Breast epithelium (tissue), 4 donors: ENCODE data around the gene SPAG6. TPM values are rescaled to one million over a fixed set of nuclear protein-coding genes. Genes with fewer than 3 reads are reported as not detected.

Experiments
- DNase-seq, 2 donors: peaks; one replicate each; pipeline ENCODE4 v3.0.0-alpha.2; 2019; ENCODE audit warnings: low spot score in 2 of 2
- H3K27ac ChIP-seq, 2 donors: fragments of 200-600 bp; sonication (generic) in 1 of 2; one replicate each; pipeline ENCODE4 v1.5.1; 2016 to 2019; ENCODE audit warnings: mild to moderate bottlenecking in 1 of 2
- H3K27me3 ChIP-seq, 2 donors: fragments of 200-600 bp; sonication (generic) in 1 of 2; one replicate each; pipeline versions ENCODE4 v1.5.1 to v1.6.0; 2017 to 2019; ENCODE audit warnings: control low read depth in 1 of 2, mild to moderate bottlenecking in 1 of 2
- H3K36me3 ChIP-seq: fragments of 200-600 bp; one replicate; pipeline ENCODE4 v1.5.1; 2019
- H3K4me1 ChIP-seq, 2 donors: fragments of 200-600 bp; sonication (generic); one replicate each; pipeline ENCODE4 v1.5.1; 2016 to 2019; ENCODE audit warnings: control low read depth in 1 of 2
- H3K4me3 ChIP-seq, 3 donors: fragments of 200-600 bp; sonication (generic); 1 replicate in 2 of 3; 2 replicates in 1 of 3; pipeline ENCODE4 v1.5.1; 2016 to 2019; ENCODE audit warnings: mild to moderate bottlenecking in 3 of 3, moderate library complexity in 2 of 3
- H3K9me3 ChIP-seq, 2 donors: fragments of 200-600 bp; sonication (generic) in 1 of 2; one replicate each; pipeline ENCODE4 v1.5.1; 2016 to 2019; ENCODE audit warnings: control low read depth in 1 of 2
- CTCF ChIP-seq, 3 donors: fragments of 450-650 bp; IDR thresholded peaks; one replicate each; pipeline ENCODE4 v1.5.1; 2016 to 2017; ENCODE audit warnings: antibody characterized with exemption in 3 of 3, mild to moderate bottlenecking in 3 of 3, moderate library complexity in 3 of 3
- POLR2A ChIP-seq: fragments of 450-650 bp; IDR thresholded peaks from one replicate; pipeline ENCODE4 v1.6.1; 2016; ENCODE audit warnings: antibody characterized with exemption, mild to moderate bottlenecking, moderate library complexity
- POLR2AphosphoS5 ChIP-seq, 3 donors: sonication (generic); formaldehyde crosslinking; IDR thresholded peaks; one replicate each; pipeline ENCODE4 v1.6.1; 2017; ENCODE audit warnings: antibody characterized with exemption in 3 of 3
- intact Hi-C: fragments of 100-400 bp; cut with DNase I; formaldehyde crosslinking; loops from one replicate; pipeline ENCODE4 v1.15.1; 2023; ENCODE audit warnings: low total_unique reads
- total RNA-seq, 3 donors: library from RNA; depleted of rRNA; stranded (reverse); fragments of >200 nt; gene quantifications; one replicate each; pipeline ENCODE4 v1.1.0, GENCODE V29; 2016

Gene SPAG6
- total RNA-seq, 3 donors from 2014 or later, result 0.59 to 4.9 TPM; not detected in 1

- intact Hi-C loops, result no loop called here
- TF ChIP-seq POLR2AphosphoS5 (IDR thresholded peaks at IDR 0.05) (no peak), CTCF (IDR thresholded peaks at IDR 0.05) (no peak), POLR2A (no peak)
- H3K36me3 ChIP-seq, result no peaks in the 10 kb centered on the region
- H3K27me3 ChIP-seq, result no peaks in the 10 kb centered on the region
- no peaks in the 10 kb centered on the region for H3K9me3 ChIP-seq
- no peak for DNase-seq
- H3K4me3 ChIP-seq, result no peak overlapping the region
- H3K4me1 ChIP-seq, result peaks cover 0 to 7% of the 10 kb centered on the region in 2 donors
- peak overlapping the region; percentile 48 to 50 for H3K27ac ChIP-seq
Observed at GRCh38 chr10:22427890-22428571, 82.7 kb downstream of the SPAG6 start.

GRCh38 chr10:22429146-22429545, 83.8 kb downstream of the SPAG6 start:
- Histone ChIP-seq H3K9me3 (no peaks in the 10 kb centered on the region), H3K27me3 (no peaks in the 10 kb centered on the region), H3K27ac (no peak overlapping the region), H3K4me1 (peaks cover 0 to 7% of the 10 kb centered on the region in 2 donors), H3K36me3 (no peaks in the 10 kb centered on the region), H3K4me3 (no peak overlapping the region)
- intact Hi-C loops, result no loop called here
- DNase-seq, result no peak
- no peak for TF ChIP-seq CTCF (IDR thresholded peaks at IDR 0.05)
- no peak for TF ChIP-seq POLR2A
- TF ChIP-seq POLR2AphosphoS5 (IDR thresholded peaks at IDR 0.05), result no peak

- TF ChIP-seq POLR2A, result no peak
- TF ChIP-seq CTCF (IDR thresholded peaks at IDR 0.05), result no peak
- TF ChIP-seq POLR2AphosphoS5 (IDR thresholded peaks at IDR 0.05), result no peak
- Histone ChIP-seq H3K9me3 (no peaks in the 10 kb centered on the region), H3K4me3 (no peak overlapping the region), H3K27ac (no peak overlapping the region), H3K27me3 (no peaks in the 10 kb centered on the region), H3K4me1 (peaks cover 0 to 7% of the 10 kb centered on the region in 2 donors), H3K36me3 (no peaks in the 10 kb centered on the region)
- DNase-seq, result no peak
- intact Hi-C loops, result no loop called here
Observed at GRCh38 chr10:22429981-22430421, 84.7 kb downstream of the SPAG6 start.

GRCh38 chr10:22433875-22434274, 88.6 kb downstream of the SPAG6 start:
- Histone ChIP-seq H3K27me3 (no peaks in the 10 kb centered on the region), H3K4me3 (no peak overlapping the region), H3K27ac (no peak overlapping the region), H3K4me1 (peaks cover 0 to 4% of the 10 kb centered on the region in 2 donors), H3K9me3 (no peaks in the 10 kb centered on the region), H3K36me3 (no peaks in the 10 kb centered on the region)
- TF ChIP-seq POLR2AphosphoS5 (IDR thresholded peaks at IDR 0.05) (no peak), POLR2A (no peak), CTCF (IDR thresholded peaks at IDR 0.05) (no peak)
- intact Hi-C loops, result no loop called here
- DNase-seq, result no peak

GRCh38 chr10:22434521-22434920, 89.2 kb downstream of the SPAG6 start:
- intact Hi-C loops, result no loop called here
- H3K36me3 ChIP-seq, result no peaks in the 10 kb centered on the region
- TF ChIP-seq POLR2AphosphoS5 (IDR thresholded peaks at IDR 0.05) (no peak), POLR2A (no peak), CTCF (IDR thresholded peaks at IDR 0.05) (no peak)
- no peaks in the 10 kb centered on the region for H3K27me3 ChIP-seq
- H3K9me3 ChIP-seq, result no peaks in the 10 kb centered on the region
- H3K27ac ChIP-seq, result peak overlapping the region; percentile 13 to 19
- peaks cover 0 to 4% of the 10 kb centered on the region in 2 donors for H3K4me1 ChIP-seq
- H3K4me3 ChIP-seq, result no peak overlapping the region
- no peak for DNase-seq
